Hepatocyte (in vitro differentiated cells): ENCODE data around the gene FAM149B1. TPM values are rescaled to one million over a fixed set of nuclear protein-coding genes. Genes with fewer than 3 reads are reported as not detected.

ENCODE experiments used
- DNase-seq: peaks from one replicate; pipeline ENCODE4 v3.0.0-alpha.2; 2016; ENCODE audit warnings: low spot score
- H2AFZ ChIP-seq: fragments of 200-600 bp; sonication (generic); 2 replicates; pipeline ENCODE4 v1.6.0; 2016; ENCODE audit warnings: antibody characterized with exemption, mild to moderate bottlenecking
- H3K27ac ChIP-seq: fragments of 200-600 bp; sonication (generic); 2 replicates; pipeline ENCODE4 v1.5.1; 2016; ENCODE audit warnings: mild to moderate bottlenecking
- H3K27me3 ChIP-seq: fragments of 200-600 bp; sonication (generic); 2 replicates; pipeline ENCODE4 v1.6.1; 2016
- H3K36me3 ChIP-seq: fragments of 200-600 bp; sonication (generic); replicated peaks from 2 replicates; pipeline ENCODE4 v1.5.1; 2016; ENCODE audit warnings: low read depth; ENCODE audit not compliant: insufficient read depth
- H3K4me1 ChIP-seq: fragments of 200-600 bp; sonication (generic); 2 replicates; pipeline ENCODE4 v1.5.1; 2016; ENCODE audit warnings: mild to moderate bottlenecking, moderate library complexity; ENCODE audit not compliant: insufficient read depth
- H3K4me2 ChIP-seq: fragments of 200-600 bp; sonication (generic); 2 replicates; pipeline ENCODE4 v1.6.0; 2016
- H3K4me3 ChIP-seq: fragments of 200-600 bp; sonication (generic); 2 replicates; pipeline ENCODE4 v1.5.1; 2016; ENCODE audit warnings: mild to moderate bottlenecking
- H3K79me2 ChIP-seq: fragments of 200-600 bp; sonication (generic); 2 replicates; pipeline ENCODE4 v1.6.0; 2017; ENCODE audit warnings: mild to moderate bottlenecking
- H3K9me2 ChIP-seq: fragments of 200-600 bp; sonication (generic); replicated peaks from 2 replicates; pipeline ENCODE4 v1.6.0; 2017; ENCODE audit warnings: mild to moderate bottlenecking; ENCODE audit not compliant: insufficient read depth
- H3K9me3 ChIP-seq: fragments of 200-600 bp; sonication (generic); 2 replicates; pipeline ENCODE4 v1.5.1; 2016; ENCODE audit warnings: low read depth, mild to moderate bottlenecking
- H4K20me1 ChIP-seq: fragments of 200-600 bp; sonication (generic); 2 replicates; pipeline ENCODE4 v1.6.0; 2016; ENCODE audit warnings: mild to moderate bottlenecking; ENCODE audit not compliant: insufficient read depth, poor library complexity, severe bottlenecking
- CTCF ChIP-seq: fragments of 200-600 bp; sonication (generic); IDR thresholded peaks from 2 replicates; pipeline ENCODE4 v1.5.1; 2016; ENCODE audit warnings: antibody characterized with exemption, mild to moderate bottlenecking; ENCODE audit not compliant: poor library complexity
- EZH2 ChIP-seq: fragments of 200-600 bp; sonication (generic); IDR thresholded peaks from 2 replicates; pipeline ENCODE4 v1.6.1; 2016; ENCODE audit warnings: antibody characterized with exemption, mild to moderate bottlenecking, borderline replicate concordance
- EZH2phosphoT487 ChIP-seq: fragments of 200-600 bp; sonication (generic); IDR thresholded peaks from one replicate; pipeline ENCODE4 v1.6.1; 2018; ENCODE audit warnings: antibody characterized with exemption, mild to moderate bottlenecking, low read depth, moderate library complexity; ENCODE audit not compliant: unreplicated experiment, severe bottlenecking
- WGBS: methylation state at CpG from one replicate; pipeline ENCODE4 v1.1.6; 2016; ENCODE audit warnings: low lambda C conversion rate; ENCODE audit errors: missing lambda C conversion rate; 5-methylcytosine and 5-hydroxymethylcytosine counted together
- polyA plus RNA-seq: library from polyadenylated mRNA; unstranded; fragments of >200 nt; fragmentation: Nextera tagmentation; extraction: Ambion mirVana; gene quantifications from 2 replicates; pipeline ENCODE4 v1.2.1, GENCODE V29; 2016
- total RNA-seq: library from RNA; depleted of rRNA; stranded (reverse); fragments of >200 nt; gene quantifications from 2 replicates; pipeline ENCODE4 v1.2.3, GENCODE V29; 2014

The FAM149B1 gene
- total and polyA plus RNA-seq, 2 experiments from 2014 or later = 9.8 to 22.7 TPM

DNA sequence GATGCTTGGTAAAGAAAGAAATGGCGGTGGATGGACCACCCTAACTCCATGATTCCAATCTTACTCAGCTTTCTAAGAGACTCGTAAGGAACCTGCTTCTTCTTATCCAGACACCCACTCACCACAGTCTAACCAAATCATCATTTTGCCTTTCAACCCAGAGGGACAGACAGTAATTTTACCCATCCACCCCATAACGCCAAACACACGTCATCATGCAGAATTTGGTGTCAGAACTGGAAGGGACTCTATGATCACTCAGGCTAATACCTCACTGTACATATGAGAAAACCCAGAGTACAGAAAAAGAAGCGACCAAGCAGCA lies 499 bp upstream of the FAM149B1 start:
- peak overlapping the region; percentile 78 for H3K4me3 ChIP-seq
- no peak for DNase-seq
- WGBS = 8% methylated on average over 5 of the region's 5 CpGs

GRCh38 chr10:73168465-73168803 lies 515 bp downstream of the FAM149B1 start:
- H3K4me1 ChIP-seq = peaks cover 3% of the 10 kb centered on the region
- H3K27me3 ChIP-seq = no peaks in the 10 kb centered on the region
- peak overlapping the region; percentile 60 for H2AFZ ChIP-seq
- peak overlapping the region; percentile 82 for H3K4me3 ChIP-seq
- no peaks in the 10 kb centered on the region for H3K36me3 ChIP-seq
- no peaks in the 10 kb centered on the region for H3K9me2 ChIP-seq
- H4K20me1 ChIP-seq = no peaks in the 10 kb centered on the region
- 0% methylated on average over 6 of the region's 6 CpGs for WGBS
- peaks cover 68% of the 10 kb centered on the region for H3K79me2 ChIP-seq
- H3K27ac ChIP-seq = peak overlapping the region; percentile 98
- H3K9me3 ChIP-seq = no peaks in the 10 kb centered on the region
- no peak for DNase-seq
- TF ChIP-seq EZH2 (no peak), EZH2phosphoT487 (no peak), CTCF (no peak)
- peak overlapping the region; percentile 85 for H3K4me2 ChIP-seq

More for the DNA sequence above, 499 bp upstream of the FAM149B1 start:
- H2AFZ ChIP-seq = peak overlapping the region; percentile 64
- no peaks in the 10 kb centered on the region for H4K20me1 ChIP-seq
- no peaks in the 10 kb centered on the region for H3K27me3 ChIP-seq
- TF ChIP-seq EZH2 (no peak), CTCF (no peak), EZH2phosphoT487 (no peak)
- H3K9me3 ChIP-seq = no peaks in the 10 kb centered on the region
- peaks cover 79% of the 10 kb centered on the region for H3K79me2 ChIP-seq
- H3K27ac ChIP-seq = peak overlapping the region; percentile 98
- H3K4me1 ChIP-seq = peaks cover 3% of the 10 kb centered on the region
- no peaks in the 10 kb centered on the region for H3K9me2 ChIP-seq
- H3K36me3 ChIP-seq = no peaks in the 10 kb centered on the region
- H3K4me2 ChIP-seq = peak overlapping the region; percentile 87

GRCh38 chr10:73169320-73169719 lies 1.4 kb downstream of the FAM149B1 start:
- Histone ChIP-seq H3K79me2 (peaks cover 60% of the 10 kb centered on the region), H3K27ac (no peak overlapping the region), H3K4me3 (no peak overlapping the region), H3K36me3 (no peaks in the 10 kb centered on the region), H3K27me3 (no peaks in the 10 kb centered on the region), H4K20me1 (no peaks in the 10 kb centered on the region), H2AFZ (no peak overlapping the region), H3K4me1 (peaks cover 3% of the 10 kb centered on the region), H3K9me2 (no peaks in the 10 kb centered on the region), H3K4me2 (peak overlapping the region; percentile 85), H3K9me3 (no peaks in the 10 kb centered on the region)
- TF ChIP-seq EZH2 = no peak
- no peak for TF ChIP-seq CTCF
- no peak for TF ChIP-seq EZH2phosphoT487
- 95% methylated on average over 3 of the region's 3 CpGs for WGBS
- no peak for DNase-seq

DNA sequence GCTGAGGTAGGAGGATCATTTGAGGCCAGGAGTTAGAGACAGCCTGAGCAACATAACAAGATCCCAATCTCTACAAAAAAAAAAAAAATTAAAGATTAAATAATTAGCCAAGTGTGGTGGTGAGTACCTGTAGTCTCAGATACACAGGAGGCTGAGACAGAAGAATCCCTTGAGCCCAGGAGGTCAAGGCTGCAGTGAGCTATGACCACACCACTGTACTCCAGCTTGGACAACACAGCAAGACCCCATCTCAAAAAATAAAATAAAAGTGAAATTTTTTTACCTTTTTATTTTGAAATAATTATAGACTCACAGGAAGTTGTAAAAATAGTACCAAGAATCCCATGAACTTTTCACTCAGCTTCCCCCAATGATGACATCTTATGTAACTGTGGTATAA lies 4.9 kb downstream of the FAM149B1 start:
- Histone ChIP-seq H3K9me3 (no peaks in the 10 kb centered on the region), H3K4me3 (no peak overlapping the region), H2AFZ (no peak overlapping the region)

More for the DNA sequence above, 4.9 kb downstream of the FAM149B1 start:
- DNase-seq = no peak
- Histone ChIP-seq H3K36me3 (no peaks in the 10 kb centered on the region), H3K4me2 (no peak overlapping the region), H3K27ac (no peak overlapping the region), H4K20me1 (no peaks in the 10 kb centered on the region), H3K79me2 (peaks cover 27% of the 10 kb centered on the region), H3K9me2 (no peaks in the 10 kb centered on the region), H3K4me1 (no peaks in the 10 kb centered on the region), H3K27me3 (no peaks in the 10 kb centered on the region)
- TF ChIP-seq CTCF = no peak
- no peak for TF ChIP-seq EZH2phosphoT487
- no peak for TF ChIP-seq EZH2
